H9 (cell line): ENCODE results near the gene FEN1. TPM values are rescaled to one million over a fixed set of nuclear protein-coding genes. Genes with fewer than 3 reads are reported as not detected.

ENCODE experiments used
- DNase-seq: peaks from one replicate; pipeline ENCODE4 v3.0.0-alpha.2; 2017
- H2AFZ ChIP-seq: one replicate; pipeline ENCODE4 v1.6.1; 2013; ENCODE audit warnings: mild to moderate bottlenecking, low read length, control low read depth, moderate library complexity
- H2AK5ac ChIP-seq: 2 replicates; pipeline ENCODE4 v1.6.1; 2013; ENCODE audit warnings: low read length, control low read depth, mixed read lengths; ENCODE audit not compliant: insufficient read length
- H2BK120ac ChIP-seq: one replicate; pipeline ENCODE4 v1.6.1; 2013; ENCODE audit warnings: low read depth, mild to moderate bottlenecking, low read length, control low read depth, inconsistent platforms; ENCODE audit not compliant: poor library complexity, severe bottlenecking
- H2BK12ac ChIP-seq: 2 replicates; pipeline ENCODE4 v1.6.1; 2013; ENCODE audit warnings: low read length, control low read depth, mixed read lengths, low read depth; ENCODE audit not compliant: insufficient read length
- H2BK15ac ChIP-seq: 2 replicates; pipeline ENCODE4 v1.6.1; 2013; ENCODE audit warnings: low read depth, low read length, control low read depth
- H2BK20ac ChIP-seq: one replicate; pipeline ENCODE4 v1.6.1; 2013; ENCODE audit warnings: low read depth, mild to moderate bottlenecking, low read length, control low read depth, inconsistent platforms; ENCODE audit not compliant: poor library complexity, severe bottlenecking
- H2BK5ac ChIP-seq: 2 replicates; pipeline ENCODE4 v1.6.1; 2013; ENCODE audit warnings: low read length, control low read depth, mixed read lengths; ENCODE audit not compliant: insufficient read length
- H3K14ac ChIP-seq: 2 replicates; pipeline ENCODE4 v1.6.1; 2013; ENCODE audit warnings: low read length, control low read depth; ENCODE audit not compliant: insufficient read depth
- H3K18ac ChIP-seq: 2 replicates; pipeline ENCODE4 v1.6.1; 2013; ENCODE audit warnings: low read depth, mild to moderate bottlenecking, mixed read lengths, low read length, control low read depth; ENCODE audit not compliant: insufficient read length
- H3K23ac ChIP-seq: 2 replicates; pipeline ENCODE4 v1.6.1; 2013; ENCODE audit warnings: low read length, control low read depth, mixed read lengths, low read depth; ENCODE audit not compliant: insufficient read length
- H3K23me2 ChIP-seq: 2 replicates; pipeline ENCODE4 v1.6.1; 2013; ENCODE audit warnings: low read depth, mild to moderate bottlenecking, mixed read lengths, low read length, control low read depth; ENCODE audit not compliant: insufficient read length, poor library complexity, severe bottlenecking
- H3K27ac ChIP-seq: 2 replicates; pipeline ENCODE4 v1.5.1; 2013; ENCODE audit warnings: low read length, control low read depth, mixed read lengths, low read depth; ENCODE audit not compliant: insufficient read length
- H3K27me3 ChIP-seq: 2 replicates; pipeline ENCODE4 v1.6.1; 2013; ENCODE audit warnings: low read length, control low read depth, inconsistent platforms; ENCODE audit not compliant: insufficient read depth
- H3K4ac ChIP-seq: 2 replicates; pipeline ENCODE4 v1.6.1; 2013; ENCODE audit warnings: low read depth, mild to moderate bottlenecking, control low read depth, inconsistent platforms, low read length, moderate library complexity
- H3K4me1 ChIP-seq: 2 replicates; pipeline ENCODE4 v1.6.1; 2013; ENCODE audit warnings: low read length, control low read depth, inconsistent platforms; ENCODE audit not compliant: insufficient read depth
- H3K4me2 ChIP-seq: 2 replicates; pipeline ENCODE4 v1.6.1; 2013; ENCODE audit warnings: low read length, control low read depth, mixed read lengths; ENCODE audit not compliant: insufficient read length, insufficient read depth
- H3K56ac ChIP-seq: 2 replicates; pipeline ENCODE4 v1.6.1; 2013; ENCODE audit warnings: low read depth, mild to moderate bottlenecking, mixed read lengths, low read length, control low read depth; ENCODE audit not compliant: insufficient read length
- H3K79me1 ChIP-seq: 2 replicates; pipeline ENCODE4 v1.6.1; 2013; ENCODE audit warnings: low read depth, mild to moderate bottlenecking, moderate library complexity, low read length, control low read depth, inconsistent platforms; ENCODE audit not compliant: insufficient read depth, poor library complexity, severe bottlenecking
- H3K79me2 ChIP-seq: 2 replicates; pipeline ENCODE4 v1.6.1; 2013; ENCODE audit warnings: low read length, control low read depth, inconsistent platforms; ENCODE audit not compliant: insufficient read depth
- H3K9ac ChIP-seq: 2 replicates; pipeline ENCODE4 v1.6.1; 2013; ENCODE audit warnings: low read length, control low read depth, mixed read lengths; ENCODE audit not compliant: insufficient read length; ENCODE audit errors: extremely low read depth
- H3K9me3 ChIP-seq: one replicate; pipeline ENCODE4 v1.6.1; 2013; ENCODE audit warnings: low read depth, low read length, inconsistent platforms; ENCODE audit not compliant: control insufficient read depth
- H3T11ph ChIP-seq: one replicate; pipeline ENCODE4 v1.6.1; 2013; ENCODE audit warnings: mild to moderate bottlenecking, low read length, control low read depth, inconsistent platforms
- H4K20me1 ChIP-seq: one replicate; pipeline ENCODE4 v1.6.1; 2013; ENCODE audit not compliant: control insufficient read depth, insufficient read length, insufficient read depth
- H4K5ac ChIP-seq: 2 replicates; pipeline ENCODE4 v1.6.1; 2013; ENCODE audit warnings: low read depth, mild to moderate bottlenecking, mixed read lengths, low read length, control low read depth; ENCODE audit not compliant: insufficient read length
- H4K8ac ChIP-seq: replicated peaks from 2 replicates; pipeline ENCODE4 v1.6.1; 2013; ENCODE audit warnings: low read length, control low read depth, mixed read lengths, low read depth; ENCODE audit not compliant: insufficient read length
- H4K91ac ChIP-seq: 2 replicates; pipeline ENCODE4 v1.6.1; 2013; ENCODE audit warnings: low read depth, mild to moderate bottlenecking, moderate library complexity, mixed read lengths, low read length, control low read depth; ENCODE audit not compliant: insufficient read length
- H3K27ac Mint-ChIP-seq, 3 experiments: 2 replicates in 2 of 3; 3 replicates in 1 of 3; pipeline ENCODE4 v1.8.0; 2020 to 2021; ENCODE audit warnings: mixed read lengths in 3 of 3, mild to moderate bottlenecking in 1 of 3, moderate library complexity in 1 of 3
- H3K27me3 Mint-ChIP-seq: 2 replicates; pipeline ENCODE4 v1.8.0; 2021; ENCODE audit warnings: low read depth, mild to moderate bottlenecking, moderate library complexity, mixed read lengths
- H3K36me3 Mint-ChIP-seq, 3 experiments: 2 replicates in 2 of 3; 3 replicates in 1 of 3; pipeline ENCODE4 v1.8.0; 2020 to 2021; ENCODE audit warnings: low read depth in 3 of 3, mixed read lengths in 3 of 3; ENCODE audit not compliant: insufficient read depth in 1 of 3
- H3K4me1 Mint-ChIP-seq, 2 experiments: 2 replicates each; pipeline ENCODE4 v1.8.0; 2020; ENCODE audit warnings: mixed read lengths in 2 of 2
- H3K4me3 Mint-ChIP-seq, 2 experiments: 2 replicates in 1 of 2; 3 replicates in 1 of 2; pipeline ENCODE4 v1.8.0; 2020 to 2021; ENCODE audit warnings: mild to moderate bottlenecking in 2 of 2, mixed read lengths in 2 of 2, moderate library complexity in 1 of 2
- H3K9me3 Mint-ChIP-seq, 2 experiments: 2 replicates in 1 of 2; 3 replicates in 1 of 2; pipeline ENCODE4 v1.8.0; 2020; ENCODE audit warnings: mild to moderate bottlenecking in 2 of 2, mixed read lengths in 2 of 2, moderate library complexity in 1 of 2
- WGBS: extraction: QIAGEN DNeasy Blood & Tissue Kit; methylation state at CpG from one replicate; pipeline ENCODE4 v1.1.7; 2013; ENCODE audit warnings: missing lambda C conversion rate, low lambda C conversion rate, mixed read lengths; ENCODE audit not compliant: insufficient read length; ENCODE audit errors: extremely low coverage; 5-methylcytosine and 5-hydroxymethylcytosine counted together
- total RNA-seq: library from RNA; stranded (reverse); gene quantifications from 2 replicates; pipeline ENCODE4 v1.2.1, GENCODE V29; 2021
- TF ChIP-seq, protein P1 (sequence below): fragments of 200-600 bp; sonication (generic); conservative IDR thresholded peaks from 3 replicates; pipeline ENCODE4 v1.8.0; 2021; ENCODE audit warnings: antibody characterized with exemption, mild to moderate bottlenecking

Gene FEN1
- total RNA-seq, 1 experiment from 2014 or later, result 114 TPM

DNA sequence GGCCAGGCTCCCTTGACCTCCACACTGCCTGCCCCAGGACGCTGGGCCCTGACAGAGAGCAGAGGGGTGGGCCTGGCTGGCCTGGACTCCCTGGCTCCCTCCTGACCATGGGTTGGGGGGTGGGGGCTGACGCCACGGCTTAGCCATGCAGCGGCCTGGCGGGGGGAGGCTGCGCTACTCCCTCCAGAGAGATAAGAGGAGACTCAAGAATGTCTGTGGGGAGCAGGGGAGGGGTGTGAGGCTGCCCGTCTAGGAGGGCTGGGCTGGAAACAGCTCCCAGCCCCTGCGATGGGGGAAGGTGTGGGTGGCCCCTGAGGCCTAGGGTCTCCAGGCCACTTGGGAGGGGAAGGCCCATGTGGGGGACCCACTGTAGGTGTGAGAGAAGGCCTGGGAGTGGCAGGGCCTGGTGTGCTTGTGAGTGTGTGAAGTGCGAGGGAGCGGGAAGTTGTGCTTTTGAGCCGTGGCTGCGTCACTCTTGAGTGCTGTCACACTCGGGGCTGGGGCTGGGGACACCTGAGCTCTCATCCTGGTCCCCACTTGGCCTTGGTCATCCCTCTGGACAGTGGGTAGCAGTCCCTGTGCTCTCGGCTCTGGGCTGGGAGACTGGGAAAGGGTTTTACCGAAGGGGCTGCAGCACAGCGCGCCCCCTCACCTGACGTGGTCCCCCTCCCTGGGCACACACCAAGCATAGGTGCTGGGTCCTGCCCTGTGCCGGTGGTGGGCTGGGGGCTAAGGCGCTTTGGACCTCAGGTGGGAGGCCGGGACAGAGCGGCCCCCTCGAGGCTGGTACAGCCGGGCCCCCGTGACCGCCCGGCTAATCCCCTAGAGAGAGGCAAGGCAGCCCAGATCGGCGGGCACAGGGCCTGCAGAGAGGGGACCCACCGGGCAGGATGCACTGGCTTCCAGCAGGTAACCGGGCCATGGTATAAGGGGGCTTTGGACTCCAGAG lies 37.9 kb upstream of the FEN1 start:
- Mint-ChIP-seq H3K4me1 (peaks cover 46 to 59% of the 10 kb centered on the region in 2 experiments), H3K27me3 (peaks cover 35% of the 10 kb centered on the region), H3K9me3 (peaks cover 0 to 3% of the 10 kb centered on the region in 2 experiments; a peak in 1 of 5 replicates), H3K36me3 (no peaks in the 10 kb centered on the region), H3K27ac (no peak overlapping the region; a peak in 1 of 7 replicates), H3K4me3 (no peak overlapping the region)
- no peak overlapping the region for H2BK5ac ChIP-seq
- peaks cover 8% of the 10 kb centered on the region; the same call in 1 of the 2 replicates for H3K27me3 ChIP-seq
- H4K91ac ChIP-seq, result no peak overlapping the region
- no peak overlapping the region for H3K23ac ChIP-seq
- H3K23me2 ChIP-seq, result peaks cover 5% of the 10 kb centered on the region
- no peak overlapping the region for H2BK12ac ChIP-seq
- no peak overlapping the region for H3T11ph ChIP-seq
- no peak overlapping the region for H2AFZ ChIP-seq
- no peak overlapping the region for H4K5ac ChIP-seq
- no peak overlapping the region for H3K27ac ChIP-seq
- no peak overlapping the region for H2BK120ac ChIP-seq
- no peaks in the 10 kb centered on the region for H3K79me2 ChIP-seq
- no peaks in the 10 kb centered on the region for H4K20me1 ChIP-seq
- WGBS, result no CpG with 5 or more reads among the region's 31 CpGs
- no peak overlapping the region for H3K4ac ChIP-seq
- no peak overlapping the region for H2AK5ac ChIP-seq
- no peak overlapping the region for H4K8ac ChIP-seq
- no peak overlapping the region for H3K18ac ChIP-seq
- no peak overlapping the region for H2BK15ac ChIP-seq
- TF ChIP-seq, protein P1, sequence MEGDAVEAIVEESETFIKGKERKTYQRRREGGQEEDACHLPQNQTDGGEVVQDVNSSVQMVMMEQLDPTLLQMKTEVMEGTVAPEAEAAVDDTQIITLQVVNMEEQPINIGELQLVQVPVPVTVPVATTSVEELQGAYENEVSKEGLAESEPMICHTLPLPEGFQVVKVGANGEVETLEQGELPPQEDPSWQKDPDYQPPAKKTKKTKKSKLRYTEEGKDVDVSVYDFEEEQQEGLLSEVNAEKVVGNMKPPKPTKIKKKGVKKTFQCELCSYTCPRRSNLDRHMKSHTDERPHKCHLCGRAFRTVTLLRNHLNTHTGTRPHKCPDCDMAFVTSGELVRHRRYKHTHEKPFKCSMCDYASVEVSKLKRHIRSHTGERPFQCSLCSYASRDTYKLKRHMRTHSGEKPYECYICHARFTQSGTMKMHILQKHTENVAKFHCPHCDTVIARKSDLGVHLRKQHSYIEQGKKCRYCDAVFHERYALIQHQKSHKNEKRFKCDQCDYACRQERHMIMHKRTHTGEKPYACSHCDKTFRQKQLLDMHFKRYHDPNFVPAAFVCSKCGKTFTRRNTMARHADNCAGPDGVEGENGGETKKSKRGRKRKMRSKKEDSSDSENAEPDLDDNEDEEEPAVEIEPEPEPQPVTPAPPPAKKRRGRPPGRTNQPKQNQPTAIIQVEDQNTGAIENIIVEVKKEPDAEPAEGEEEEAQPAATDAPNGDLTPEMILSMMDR, result no peak
- H3K4me1 ChIP-seq, result peaks cover 4% of the 10 kb centered on the region; the same call in 1 of the 2 replicates
- DNase-seq, result no peak
- no peak overlapping the region for H3K56ac ChIP-seq
- H3K9me3 ChIP-seq, result no peaks in the 10 kb centered on the region
- no peak overlapping the region for H3K4me2 ChIP-seq
- H3K79me1 ChIP-seq, result no peaks in the 10 kb centered on the region
- H3K9ac ChIP-seq, result no peak overlapping the region
- no peak overlapping the region for H2BK20ac ChIP-seq
- no peak overlapping the region for H3K14ac ChIP-seq
